ENCODE measurements around the gene OSBP2.

OSBP2 gene

DNA sequence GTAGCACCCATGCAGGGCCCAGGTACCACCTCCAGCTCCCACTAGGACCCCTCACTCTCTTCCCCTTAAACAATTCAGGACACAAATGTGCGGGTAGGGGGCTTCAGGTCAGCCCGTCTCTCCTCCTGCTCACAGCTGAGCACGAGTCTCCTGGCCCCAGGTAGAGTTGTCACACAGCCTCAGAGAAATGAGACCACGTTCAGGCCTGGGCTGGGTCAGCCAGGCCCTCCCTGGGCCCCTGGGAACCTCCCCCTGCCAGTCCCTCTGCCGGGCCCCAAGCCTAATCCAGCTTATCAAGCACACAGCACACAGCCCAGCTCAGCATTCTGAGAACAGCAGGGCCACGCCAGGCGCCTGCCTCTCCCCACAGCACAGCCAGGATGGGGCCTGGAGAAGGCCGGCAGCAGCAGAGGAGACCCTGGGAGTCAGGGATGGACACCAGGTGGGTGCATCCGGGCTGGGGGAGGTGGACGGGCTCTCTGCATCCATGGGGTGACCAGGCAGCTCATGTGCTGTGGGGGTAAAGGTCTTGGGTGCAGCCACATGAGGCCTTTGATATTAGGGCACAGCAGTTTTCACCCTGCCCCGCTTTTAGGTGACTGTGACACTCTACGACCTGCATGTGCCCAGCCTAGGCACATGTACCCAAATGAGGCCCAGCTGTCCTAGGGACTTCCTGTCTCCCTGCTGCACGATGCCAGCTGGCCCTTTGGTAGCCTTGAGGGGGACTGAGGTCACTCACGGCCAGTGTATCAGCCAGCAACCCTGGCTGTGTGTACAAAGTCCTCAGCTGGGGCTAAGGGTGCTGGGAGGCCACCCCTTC is 186.9 kb downstream of the OSBP2 start:
- TF ChIP-seq, protein P1, sequence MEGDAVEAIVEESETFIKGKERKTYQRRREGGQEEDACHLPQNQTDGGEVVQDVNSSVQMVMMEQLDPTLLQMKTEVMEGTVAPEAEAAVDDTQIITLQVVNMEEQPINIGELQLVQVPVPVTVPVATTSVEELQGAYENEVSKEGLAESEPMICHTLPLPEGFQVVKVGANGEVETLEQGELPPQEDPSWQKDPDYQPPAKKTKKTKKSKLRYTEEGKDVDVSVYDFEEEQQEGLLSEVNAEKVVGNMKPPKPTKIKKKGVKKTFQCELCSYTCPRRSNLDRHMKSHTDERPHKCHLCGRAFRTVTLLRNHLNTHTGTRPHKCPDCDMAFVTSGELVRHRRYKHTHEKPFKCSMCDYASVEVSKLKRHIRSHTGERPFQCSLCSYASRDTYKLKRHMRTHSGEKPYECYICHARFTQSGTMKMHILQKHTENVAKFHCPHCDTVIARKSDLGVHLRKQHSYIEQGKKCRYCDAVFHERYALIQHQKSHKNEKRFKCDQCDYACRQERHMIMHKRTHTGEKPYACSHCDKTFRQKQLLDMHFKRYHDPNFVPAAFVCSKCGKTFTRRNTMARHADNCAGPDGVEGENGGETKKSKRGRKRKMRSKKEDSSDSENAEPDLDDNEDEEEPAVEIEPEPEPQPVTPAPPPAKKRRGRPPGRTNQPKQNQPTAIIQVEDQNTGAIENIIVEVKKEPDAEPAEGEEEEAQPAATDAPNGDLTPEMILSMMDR (IDR thresholded peaks at IDR 0.05; ENCODE audit: low read depth, low read length, missing control alignments) = no peak
- no peak overlapping the region for H3K4me3 ChIP-seq (replicated peaks; ENCODE audit: low read depth, low read length)
- no peak for DNase-seq (ENCODE audit: extremely low read depth, low read depth)

DNA sequence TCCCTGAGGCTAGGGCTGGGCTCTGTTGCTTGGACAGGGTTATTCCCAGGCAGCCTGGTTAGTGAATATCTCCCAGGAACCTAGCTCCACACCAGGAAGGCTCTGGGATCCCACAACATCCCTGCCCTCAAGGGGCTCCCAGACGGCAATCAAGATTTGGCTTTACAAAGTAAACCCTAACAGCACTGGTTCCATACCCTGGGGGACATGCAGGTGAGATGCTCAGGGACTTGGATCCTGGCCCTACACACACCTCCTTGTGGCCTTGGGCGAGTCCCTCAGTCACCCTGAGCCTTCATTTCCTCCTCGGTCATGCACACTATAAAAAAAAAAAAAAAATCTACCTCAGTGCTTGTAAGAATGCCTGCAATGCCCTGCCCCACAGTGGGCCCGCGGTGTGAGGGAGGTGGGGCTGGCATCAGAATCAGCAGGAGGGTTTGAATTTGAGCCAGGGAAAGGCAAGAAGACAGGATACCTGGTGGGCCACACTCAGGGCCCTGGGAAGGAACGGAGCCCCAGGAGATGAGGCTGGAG is 187.6 kb downstream of the OSBP2 start:
- DNase-seq (ENCODE audit: extremely low read depth, low read depth) = no peak
- H3K4me3 ChIP-seq (replicated peaks; ENCODE audit: low read depth, low read length) = no peak overlapping the region
- TF ChIP-seq, protein P1 (IDR thresholded peaks at IDR 0.05; ENCODE audit: low read depth, low read length, missing control alignments) = no peak

DNA sequence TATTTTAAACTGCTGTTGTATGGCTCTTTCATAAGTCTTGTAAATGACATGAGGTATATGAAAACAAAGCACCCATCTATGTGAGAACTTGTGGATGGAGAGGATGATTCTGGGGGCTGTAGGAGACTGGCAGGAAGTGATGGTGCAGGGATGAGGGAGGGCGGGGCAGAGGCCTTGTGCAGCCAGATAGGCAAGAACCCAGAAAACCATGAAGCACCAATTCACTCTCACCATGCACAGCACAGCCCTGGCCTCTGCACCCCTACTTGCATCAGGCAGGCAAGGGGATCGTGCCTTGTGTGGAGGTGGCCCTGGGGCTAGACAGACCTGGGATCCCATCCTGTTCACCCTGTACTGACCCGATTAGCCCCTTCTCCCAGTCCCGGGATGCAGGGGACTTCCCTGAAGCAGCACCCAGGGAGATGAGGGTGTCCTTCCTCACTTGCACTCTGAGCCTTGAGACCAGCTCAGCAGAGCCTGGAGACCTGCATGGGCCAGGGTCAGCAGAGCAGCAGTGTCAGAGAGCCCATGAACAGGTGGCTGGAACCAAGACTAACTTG is 188.4 kb downstream of the OSBP2 start:
- TF ChIP-seq, protein P1 (IDR thresholded peaks at IDR 0.05; ENCODE audit: low read depth, low read length, missing control alignments) = no peak
- no peak for DNase-seq (ENCODE audit: extremely low read depth, low read depth)
- H3K4me3 ChIP-seq (replicated peaks; ENCODE audit: low read depth, low read length) = no peak overlapping the region

DNA sequence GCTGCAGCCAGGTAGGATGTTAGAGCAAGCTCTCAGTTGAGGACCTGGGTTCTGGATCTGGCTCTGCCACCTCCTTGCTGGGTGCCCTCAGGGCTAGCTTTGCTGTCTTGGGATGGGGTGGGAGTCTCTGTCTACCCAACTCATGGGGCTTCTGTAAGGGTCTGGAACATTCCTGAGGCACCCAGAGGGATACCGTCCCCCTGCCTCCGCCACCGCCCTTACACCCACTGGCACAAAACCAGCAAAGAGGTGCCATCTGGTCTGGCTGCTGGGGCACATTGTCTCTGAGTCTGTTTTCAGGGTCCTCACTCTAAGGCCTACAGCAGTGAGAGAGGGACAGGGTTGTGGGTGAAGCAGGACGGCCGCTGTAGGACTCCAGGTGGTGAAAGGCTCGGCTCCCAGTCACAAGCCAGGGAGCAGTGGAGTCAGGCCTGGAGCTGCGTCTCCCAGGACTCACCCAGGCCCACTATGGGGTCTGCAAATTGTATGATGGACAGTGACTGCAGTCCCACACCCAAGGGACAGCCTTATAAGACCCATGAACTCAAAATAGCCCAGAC is 189.0 kb downstream of the OSBP2 start:
- DNase-seq (ENCODE audit: extremely low read depth, low read depth) = no peak
- TF ChIP-seq, protein P1 (IDR thresholded peaks at IDR 0.05; ENCODE audit: low read depth, low read length, missing control alignments) = no peak
- H3K4me3 ChIP-seq (replicated peaks; ENCODE audit: low read depth, low read length) = no peak overlapping the region

DNA sequence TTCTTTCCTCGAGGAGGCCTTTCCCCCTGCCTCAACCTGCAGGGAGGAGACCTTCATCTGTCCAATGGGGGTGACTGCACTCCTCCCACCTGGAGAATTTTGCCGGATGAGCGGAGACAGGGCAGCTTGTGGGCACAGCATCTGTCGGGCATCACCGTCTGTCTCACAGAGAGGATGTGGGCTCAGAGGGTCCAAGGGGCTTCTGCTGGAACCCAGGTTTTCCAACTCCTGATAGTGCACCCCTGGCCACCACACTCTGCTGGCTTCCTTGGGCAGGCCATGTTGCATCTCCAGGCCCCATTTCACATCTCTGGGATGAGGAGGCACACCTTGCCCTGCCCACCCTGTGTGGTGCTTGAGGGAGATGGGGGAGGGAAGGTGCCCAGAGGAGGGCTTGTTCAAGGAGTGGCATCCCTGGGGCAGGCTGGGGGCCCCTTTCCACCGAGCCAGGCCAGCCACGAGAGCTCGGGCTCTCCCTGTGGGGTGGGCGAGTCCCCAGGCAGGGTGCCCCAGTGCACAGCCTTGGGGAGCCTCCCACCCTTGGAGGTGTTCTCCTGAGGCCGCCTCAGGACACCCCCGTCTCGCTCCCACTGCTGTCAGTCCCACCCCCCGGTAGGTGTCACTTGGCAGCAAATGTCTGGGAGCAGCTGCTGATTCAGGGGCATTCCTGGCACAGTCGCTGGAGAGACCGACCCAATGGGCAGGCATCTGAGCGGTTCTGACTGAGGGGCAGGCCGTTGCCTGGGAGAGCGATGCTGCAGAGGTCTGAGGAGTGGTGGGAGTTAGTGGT is 189.7 kb downstream of the OSBP2 start:
- no peak overlapping the region for H3K4me3 ChIP-seq (replicated peaks; ENCODE audit: low read depth, low read length)
- TF ChIP-seq, protein P1 (IDR thresholded peaks at IDR 0.05; ENCODE audit: low read depth, low read length, missing control alignments) = no peak
- no peak for DNase-seq (ENCODE audit: extremely low read depth, low read depth)

DNA sequence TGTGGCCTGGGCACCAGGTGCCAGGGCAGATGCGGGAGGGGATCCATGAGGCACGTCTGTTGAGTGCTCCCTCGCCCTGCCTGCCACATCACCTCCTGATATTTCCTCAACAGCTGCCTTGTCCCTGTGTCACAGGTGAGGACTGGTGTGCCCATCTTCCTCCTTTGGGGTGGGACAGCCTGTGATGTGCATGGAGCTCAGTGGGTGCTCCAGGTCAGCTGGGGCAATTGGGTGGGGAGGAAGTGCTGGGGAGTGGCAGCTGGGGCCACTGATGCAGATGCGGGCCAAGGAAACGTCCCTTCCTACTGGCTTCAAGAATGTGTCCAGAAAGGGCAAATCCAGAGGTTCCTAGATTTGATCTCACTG is 190.3 kb downstream of the OSBP2 start:
- TF ChIP-seq, protein P1 (IDR thresholded peaks at IDR 0.05; ENCODE audit: low read depth, low read length, missing control alignments) = no peak
- no peak for DNase-seq (ENCODE audit: extremely low read depth, low read depth)

More for the DNA sequence above, 190.3 kb downstream of the OSBP2 start:
- no peak overlapping the region for H3K4me3 ChIP-seq (replicated peaks; ENCODE audit: low read depth, low read length)

Measured in HFF-Myc (cell line).